Mucosa of rectum (tissue), 2 donors: ENCODE data around the gene HOXD3.
A peak's percentile ranks its signal among the peaks of the same experiment; 100 is the strongest.

Source experiments
- H3K27ac ChIP-seq, 2 donors: one replicate each; pipeline ENCODE4 v1.7.0; 2013; ENCODE audit warnings: inconsistent platforms in 2 of 2, low read depth in 2 of 2, low read length in 2 of 2
- H3K27me3 ChIP-seq, 2 donors: one replicate each; pipeline ENCODE4 v1.7.0; 2013; ENCODE audit warnings: low read length in 2 of 2; ENCODE audit not compliant: control insufficient read depth in 2 of 2, insufficient read depth in 2 of 2
- H3K36me3 ChIP-seq, 2 donors: one replicate each; pipeline ENCODE4 v1.7.0; 2013; ENCODE audit warnings: low read length in 2 of 2; ENCODE audit not compliant: control insufficient read depth in 2 of 2, insufficient read depth in 2 of 2
- H3K4me1 ChIP-seq, 2 donors: one replicate each; pipeline ENCODE4 v1.7.0; 2013; ENCODE audit warnings: low read length in 2 of 2, mild to moderate bottlenecking in 1 of 2; ENCODE audit not compliant: control insufficient read depth in 2 of 2, insufficient read depth in 2 of 2
- H3K4me3 ChIP-seq, 2 donors: one replicate each; pipeline ENCODE4 v1.7.0; 2013; ENCODE audit warnings: low read length in 2 of 2
- H3K9ac ChIP-seq, 2 donors: one replicate each; pipeline ENCODE4 v1.7.0; 2013; ENCODE audit warnings: low read length in 2 of 2, low read depth in 1 of 2, mild to moderate bottlenecking in 1 of 2
- H3K9me3 ChIP-seq, 2 donors: one replicate each; pipeline ENCODE4 v1.7.0; 2013; ENCODE audit warnings: low read length in 2 of 2; ENCODE audit not compliant: control insufficient read depth in 2 of 2
- donor health status: healthy.
- donor health status: Normal muscosa, but diverticular disease.

HOXD3 gene

GRCh38 chr2:176158855-176159662, 2.0 kb downstream of the HOXD3 start:
- H3K36me3 ChIP-seq, result no peaks in the 10 kb centered on the region
- no peak overlapping the region for H3K4me3 ChIP-seq
- H3K4me1 ChIP-seq, result peaks cover 0 to 3% of the 10 kb centered on the region in 2 donors
- no peak overlapping the region for H3K27ac ChIP-seq
- H3K9me3 ChIP-seq, result no peaks in the 10 kb centered on the region
- peaks cover 0 to 22% of the 10 kb centered on the region in 2 donors for H3K27me3 ChIP-seq
- no peak overlapping the region for H3K9ac ChIP-seq

GRCh38 chr2:176159663-176160250, 2.6 kb downstream of the HOXD3 start:
- Histone ChIP-seq H3K27ac (no peak overlapping the region), H3K4me1 (peaks cover 0 to 3% of the 10 kb centered on the region in 2 donors), H3K36me3 (no peaks in the 10 kb centered on the region), H3K9me3 (no peaks in the 10 kb centered on the region), H3K9ac (no peak overlapping the region), H3K4me3 (no peak overlapping the region), H3K27me3 (peaks cover 0 to 25% of the 10 kb centered on the region in 2 donors)

DNA sequence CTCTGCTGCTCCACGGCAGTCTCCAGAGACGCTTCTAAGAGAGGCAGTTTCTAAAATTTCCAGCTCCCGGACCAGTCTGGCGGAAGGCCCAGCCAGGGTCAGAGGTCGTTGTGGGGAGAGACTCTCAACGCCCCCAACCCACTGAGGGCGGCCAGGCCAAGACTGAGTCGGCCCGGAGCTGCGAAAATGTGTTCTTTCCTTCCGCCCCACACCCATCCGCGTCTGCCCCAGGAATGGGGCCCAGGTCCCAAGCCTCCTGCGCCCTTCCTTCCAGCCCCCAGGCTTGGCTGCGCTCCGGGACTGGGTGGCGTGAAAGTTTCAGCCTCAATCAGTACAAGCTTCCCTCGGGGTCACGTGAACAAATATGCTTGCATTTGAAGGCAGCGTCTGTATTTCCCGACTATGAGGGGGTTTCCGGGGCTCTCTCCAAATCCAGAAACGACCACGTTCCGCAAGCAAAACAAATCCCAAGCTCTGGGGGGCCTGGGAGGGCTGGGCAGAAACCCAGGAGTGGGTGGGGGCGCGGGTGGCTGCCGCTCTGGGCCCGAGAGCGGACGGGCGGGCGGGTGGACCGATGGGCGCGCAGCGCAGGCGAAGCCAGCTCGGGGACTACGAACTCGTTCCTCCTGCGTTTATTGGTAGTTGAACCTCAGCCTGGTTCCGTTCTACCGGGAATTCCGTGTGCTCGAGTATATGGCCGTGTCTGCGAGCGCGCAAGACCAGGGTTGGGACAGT, 3.3 kb downstream of the HOXD3 start:
- Histone ChIP-seq H3K27me3 (peaks cover 0 to 25% of the 10 kb centered on the region in 2 donors), H3K9ac (no peak overlapping the region), H3K4me1 (peaks cover 0 to 3% of the 10 kb centered on the region in 2 donors)

DNA sequence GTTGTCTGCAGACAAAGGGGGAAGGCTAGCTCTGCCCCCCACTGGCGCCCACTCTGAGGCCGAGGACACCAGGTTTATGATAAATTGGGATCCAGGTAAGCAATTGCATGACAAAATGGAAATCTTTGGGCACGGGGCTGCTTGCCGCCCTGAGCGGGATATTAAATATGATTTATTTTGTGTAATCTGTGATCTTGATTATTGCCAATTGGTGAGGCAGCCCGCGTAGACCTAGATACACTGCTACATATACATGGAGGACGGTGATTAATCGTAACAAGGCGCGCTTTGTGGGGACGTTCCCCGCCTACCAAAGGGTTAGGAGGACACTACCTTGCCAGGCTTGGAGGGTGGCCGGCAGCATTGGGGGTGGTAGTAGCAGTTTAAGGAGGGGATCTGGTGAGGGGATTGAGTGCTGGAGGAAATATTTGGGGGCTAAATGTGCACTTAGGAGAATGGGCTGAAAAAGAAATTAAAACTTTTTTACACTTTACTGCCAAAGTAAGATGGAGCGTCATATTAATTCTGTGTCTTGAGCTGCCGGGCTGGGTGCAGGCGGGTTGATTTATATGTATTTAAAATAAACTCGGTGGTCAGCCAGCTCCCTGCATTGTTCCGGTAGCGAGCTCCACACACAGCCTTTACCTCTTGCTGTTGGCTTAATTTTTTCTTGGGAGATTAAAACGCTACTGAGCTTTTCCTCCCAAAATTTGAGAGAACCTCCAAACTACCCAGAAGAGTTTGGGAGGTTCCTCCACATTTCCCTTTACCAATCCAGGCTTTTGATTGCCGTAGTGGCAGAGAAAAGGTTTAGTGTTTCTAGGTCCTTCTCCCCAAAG, 4.1 kb downstream of the HOXD3 start:
- H3K9me3 ChIP-seq, result no peaks in the 10 kb centered on the region
- H3K27ac ChIP-seq, result no peak overlapping the region
- H3K9ac ChIP-seq, result no peak overlapping the region
- peaks cover 0 to 25% of the 10 kb centered on the region in 2 donors for H3K27me3 ChIP-seq
- H3K36me3 ChIP-seq, result no peaks in the 10 kb centered on the region
- peaks cover 0 to 3% of the 10 kb centered on the region in 2 donors for H3K4me1 ChIP-seq
- H3K4me3 ChIP-seq, result no peak overlapping the region

More for the DNA sequence above, 3.3 kb downstream of the HOXD3 start:
- Histone ChIP-seq H3K36me3 (no peaks in the 10 kb centered on the region), H3K27ac (no peak overlapping the region), H3K4me3 (no peak overlapping the region), H3K9me3 (no peaks in the 10 kb centered on the region)

GRCh38 chr2:176161825-176162626, 4.9 kb downstream of the HOXD3 start:
- H3K9ac ChIP-seq, result no peak overlapping the region
- H3K27me3 ChIP-seq, result peaks cover 0 to 22% of the 10 kb centered on the region in 2 donors
- H3K4me1 ChIP-seq, result peaks cover 0 to 3% of the 10 kb centered on the region in 2 donors
- H3K27ac ChIP-seq, result no peak overlapping the region
- H3K36me3 ChIP-seq, result no peaks in the 10 kb centered on the region
- peak overlapping the region in 1 of 2 donors; percentile 20 for H3K4me3 ChIP-seq
- H3K9me3 ChIP-seq, result no peaks in the 10 kb centered on the region

GRCh38 chr2:176162911-176163671, 6.0 kb downstream of the HOXD3 start:
- H3K9ac ChIP-seq, result no peak overlapping the region
- no peaks in the 10 kb centered on the region for H3K9me3 ChIP-seq
- no peaks in the 10 kb centered on the region for H3K36me3 ChIP-seq
- H3K27me3 ChIP-seq, result peaks cover 0 to 21% of the 10 kb centered on the region in 2 donors
- H3K4me1 ChIP-seq, result peaks cover 0 to 3% of the 10 kb centered on the region in 2 donors
- H3K4me3 ChIP-seq, result peak overlapping the region in 1 of 2 donors; percentile 31
- no peak overlapping the region for H3K27ac ChIP-seq

DNA sequence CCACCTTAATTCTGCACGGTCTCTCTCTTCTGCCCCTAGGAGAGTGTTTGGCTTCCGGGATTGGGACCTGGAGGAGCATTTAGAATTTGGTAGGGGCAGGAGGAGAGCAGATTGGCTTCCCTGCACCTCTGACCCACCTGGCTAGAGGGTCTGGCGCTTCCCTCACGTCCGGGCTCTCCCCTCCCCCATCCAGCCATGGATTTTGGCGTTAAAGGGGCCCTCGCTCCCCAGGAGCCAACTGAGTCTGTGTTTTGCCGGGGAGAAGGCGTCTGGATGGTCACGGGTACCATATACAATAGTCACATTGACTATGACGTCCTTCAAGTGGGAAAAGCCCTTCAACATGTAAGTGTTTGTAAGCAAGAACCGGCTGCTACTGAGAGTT, 6.6 kb downstream of the HOXD3 start:
- Histone ChIP-seq H3K9me3 (no peaks in the 10 kb centered on the region), H3K9ac (no peak overlapping the region), H3K4me1 (peaks cover 0 to 3% of the 10 kb centered on the region in 2 donors), H3K27ac (no peak overlapping the region), H3K27me3 (peaks cover 0 to 18% of the 10 kb centered on the region in 2 donors), H3K36me3 (no peaks in the 10 kb centered on the region), H3K4me3 (no peak overlapping the region)

DNA sequence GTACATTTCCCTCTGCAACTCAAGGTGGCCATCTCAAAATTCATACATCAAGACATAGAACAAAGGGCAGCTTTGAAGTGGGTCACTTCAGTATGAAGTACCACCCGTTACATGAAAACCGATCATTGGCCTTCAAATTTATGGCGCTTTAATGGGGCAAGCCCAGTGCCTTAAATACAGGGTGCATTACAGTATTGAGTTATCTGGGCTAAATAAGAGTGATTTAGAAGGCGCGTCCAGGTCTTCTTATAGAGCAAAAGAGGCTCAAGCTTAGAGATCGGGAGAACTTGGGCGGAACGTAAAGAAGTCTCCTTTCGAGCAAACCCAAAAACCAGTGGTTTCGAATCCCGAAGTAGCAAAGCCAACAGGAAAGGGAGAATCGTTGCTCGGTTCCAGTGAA, 7.1 kb downstream of the HOXD3 start:
- H3K9ac ChIP-seq, result no peak overlapping the region
- peaks cover 0 to 3% of the 10 kb centered on the region in 2 donors for H3K4me1 ChIP-seq
- no peaks in the 10 kb centered on the region for H3K36me3 ChIP-seq
- H3K27me3 ChIP-seq, result peaks cover 0 to 18% of the 10 kb centered on the region in 2 donors
- H3K4me3 ChIP-seq, result no peak overlapping the region
- no peak overlapping the region for H3K27ac ChIP-seq
- H3K9me3 ChIP-seq, result no peaks in the 10 kb centered on the region
